ENCODE measurements around the gene KRTAP1-4.
"Not testable (repeated sequence)": the region's sequence is repeated elsewhere in the genome, so short reads cannot be mapped to it uniquely, and the experiment has no call there.

The KRTAP1-4 gene, protein sequence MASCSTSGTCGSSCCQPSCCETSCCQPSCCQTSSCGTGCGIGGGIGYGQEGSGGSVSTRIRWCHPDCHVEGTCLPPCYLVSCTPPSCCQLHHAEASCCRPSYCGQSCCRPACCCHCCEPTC

GRCh38 chr17:41029633-41030245 lies at the start of gene KRTAP1-4:
KRTAP1-4 (minus strand) TSS chr17:41030195; CDS start chr17:41030078, 117 bp downstream.
- no peak for DNase-seq (ENCODE audit: low read depth)

GRCh38 chr17:41076788-41077187 lies 46.8 kb upstream of the KRTAP1-4 start:
- no peak for DNase-seq (ENCODE audit: low read depth)

DNA sequence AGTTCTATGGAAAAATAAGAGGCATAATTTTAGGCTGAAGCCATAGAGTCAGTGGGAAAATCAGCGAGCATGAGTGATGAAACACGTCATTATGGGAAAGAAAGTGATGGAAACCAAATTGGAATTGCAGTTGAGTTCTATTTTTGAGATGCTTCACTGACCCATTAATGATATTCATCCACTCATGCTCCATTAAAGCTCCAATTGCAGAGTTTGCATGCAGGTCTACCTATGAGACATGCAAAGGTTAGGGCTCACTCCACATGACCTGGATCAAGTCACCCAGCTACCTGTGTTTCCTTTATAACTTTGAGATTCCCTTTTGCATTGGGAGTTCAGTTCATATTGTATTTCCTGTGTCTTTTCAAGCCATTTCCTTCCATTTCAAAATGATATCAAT lies 43.7 kb upstream of the KRTAP1-4 start:
- no peak for DNase-seq (ENCODE audit: low read depth)

GRCh38 chr17:41071606-41072360 lies 41.8 kb upstream of the KRTAP1-4 start:
- no peak for DNase-seq (ENCODE audit: low read depth)

DNA sequence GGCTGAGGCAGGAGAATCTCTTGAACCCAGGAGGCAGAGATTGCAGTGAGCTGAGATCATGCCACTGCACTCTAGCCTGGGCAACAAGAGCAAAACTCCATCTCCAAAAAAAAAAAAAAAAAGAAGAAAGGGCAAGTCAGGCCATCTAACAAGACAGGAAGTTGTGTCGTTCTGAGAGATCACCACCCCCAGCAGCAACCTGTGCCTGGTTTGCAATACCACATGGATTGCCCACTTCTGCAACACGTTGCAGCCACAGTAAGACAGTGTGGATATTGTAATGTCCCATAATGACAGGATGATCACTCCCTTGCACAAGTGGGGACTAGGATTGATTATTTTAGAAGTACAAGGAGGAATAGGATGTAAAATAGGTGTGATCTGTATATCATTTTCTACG lies 39.0 kb upstream of the KRTAP1-4 start:
- DNase-seq (ENCODE audit: low read depth), result no peak

DNA sequence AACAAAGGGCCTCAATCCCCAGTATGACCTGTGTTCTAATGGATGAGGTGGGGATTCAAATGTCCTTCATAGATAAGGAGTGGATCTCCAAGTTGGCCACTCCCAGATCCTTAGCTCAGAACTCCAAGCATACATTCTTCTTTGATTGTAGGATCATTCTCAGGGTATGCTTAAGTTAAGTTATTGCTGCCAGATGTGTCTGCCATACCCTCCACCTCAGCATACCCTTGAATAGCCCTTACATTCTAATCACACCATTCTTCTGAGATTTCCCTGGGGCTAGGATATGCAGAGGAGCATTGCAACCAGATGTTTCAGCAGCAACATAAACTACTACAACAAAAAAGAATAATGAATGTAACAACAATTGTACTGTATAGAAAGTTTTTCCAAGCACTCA lies 37.3 kb upstream of the KRTAP1-4 start:
- DNase-seq (ENCODE audit: low read depth), result no peak

DNA sequence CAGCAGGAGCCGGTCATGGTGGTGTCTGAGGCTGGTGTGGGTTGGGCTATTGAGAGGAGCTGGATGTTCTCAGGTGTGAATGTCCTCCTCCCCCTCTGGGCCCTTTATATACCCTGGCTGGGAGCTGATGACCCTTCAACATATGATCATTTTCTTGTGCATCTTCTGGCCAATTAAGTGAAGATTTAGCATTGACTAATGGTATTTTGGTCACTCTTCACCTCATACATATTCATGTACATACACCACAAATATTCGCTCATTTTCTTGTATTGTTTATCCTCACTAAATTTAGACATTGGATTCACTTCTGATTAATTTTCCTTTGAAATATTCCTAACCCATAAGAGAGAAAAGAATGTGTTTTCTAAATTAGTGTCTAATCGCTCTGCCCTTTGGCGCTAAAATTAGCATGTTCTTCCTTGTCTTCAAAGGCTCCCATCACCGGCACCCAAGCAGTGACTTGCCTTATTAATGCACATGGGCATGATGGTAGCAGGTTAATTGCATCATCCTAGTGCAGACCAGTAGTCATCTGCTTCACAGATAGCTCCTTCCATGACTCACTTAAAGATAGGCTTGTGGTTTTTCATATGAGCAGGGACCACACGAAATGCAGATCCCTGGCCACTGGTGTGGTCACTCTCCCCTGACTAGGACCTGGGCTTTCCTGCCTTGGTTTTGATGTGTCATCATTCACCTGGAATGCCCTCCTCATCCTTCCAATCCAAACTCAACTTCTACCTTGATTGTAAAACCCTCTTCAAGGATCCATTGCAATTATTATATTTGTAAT lies 36.0 kb upstream of the KRTAP1-4 start, which contains the start of gene KRTAP2-4:
Gene KRTAP2-4 (minus strand): TSS at position 51 of the 796 bp plus-strand sequence. CDS start 34 bp downstream, at position 17.
- DNase-seq (ENCODE audit: low read depth), result no peak

GRCh38 chr17:41065016-41065689 lies 35.2 kb upstream of the KRTAP1-4 start:
- DNase-seq (ENCODE audit: low read depth), result not testable (repeated sequence)

DNA sequence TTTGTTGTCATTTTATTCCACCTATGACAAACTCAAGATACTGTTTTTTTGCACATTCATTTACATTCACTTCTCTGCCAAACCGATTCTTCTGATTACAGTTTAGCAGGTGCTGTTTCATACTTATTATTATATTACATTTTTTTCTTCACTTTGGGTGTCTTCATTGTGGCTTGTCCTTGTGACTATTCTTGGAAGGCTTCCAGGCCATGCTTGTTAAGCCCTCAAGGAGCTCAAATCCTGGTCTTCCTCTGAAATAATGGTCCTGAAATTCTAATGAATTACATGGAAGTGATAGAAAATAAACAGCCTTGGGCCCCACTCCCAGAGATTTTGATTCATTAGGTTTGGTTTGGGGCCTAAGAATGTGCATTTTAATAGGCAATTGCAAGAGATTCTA lies 34.3 kb upstream of the KRTAP1-4 start:
- no peak for DNase-seq (ENCODE audit: low read depth)

DNA sequence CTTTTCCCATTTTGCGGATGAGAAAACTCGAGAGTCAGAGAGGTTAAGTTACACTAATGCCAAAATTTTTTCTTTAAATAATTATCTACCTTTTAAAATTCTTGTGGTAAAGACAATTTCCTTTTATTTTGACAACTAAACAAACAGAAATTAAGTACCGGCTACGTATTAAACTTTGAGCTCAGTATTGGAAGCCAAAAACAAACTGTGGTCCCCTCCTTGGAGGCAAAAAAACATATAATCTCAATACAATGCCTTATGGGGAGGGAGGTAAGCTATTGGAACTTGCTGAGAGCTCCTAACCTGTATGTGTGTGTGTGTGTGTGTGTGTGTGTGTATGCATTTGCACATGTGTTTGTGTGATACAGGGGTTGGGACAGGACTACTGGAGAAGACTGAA lies 33.5 kb upstream of the KRTAP1-4 start:
- DNase-seq (ENCODE audit: low read depth), result no peak

DNA sequence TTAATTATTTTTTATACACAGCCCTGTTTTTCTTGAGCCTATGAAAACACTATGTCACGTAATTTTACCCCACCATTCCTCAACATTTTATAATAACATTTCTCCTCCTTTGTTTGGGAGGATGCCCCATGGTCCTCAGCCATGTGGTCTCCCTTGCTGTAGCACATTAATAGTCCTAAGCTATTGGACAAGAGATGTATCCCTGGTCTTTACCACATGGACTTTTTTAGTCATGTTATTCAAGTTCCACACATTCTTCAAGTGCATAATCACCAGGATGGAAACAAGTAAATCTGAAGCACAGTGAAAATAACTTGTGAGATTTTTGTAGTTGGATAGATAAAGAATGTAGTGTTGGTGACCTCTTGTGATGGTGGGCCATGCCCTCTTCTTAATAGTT lies 32.0 kb upstream of the KRTAP1-4 start:
- DNase-seq (ENCODE audit: low read depth), result no peak

GRCh38 chr17:41060052-41060604 lies 30.1 kb upstream of the KRTAP1-4 start, which contains the start of gene KRTAP2-3:
KRTAP2-3 (minus strand) TSS chr17:41060114; CDS start chr17:41060050, 64 bp downstream.
- no peak for DNase-seq (ENCODE audit: low read depth)

GRCh38 chr17:41059276-41060051 lies 29.5 kb upstream of the KRTAP1-4 start:
- not testable (repeated sequence) for DNase-seq (ENCODE audit: low read depth)

DNA sequence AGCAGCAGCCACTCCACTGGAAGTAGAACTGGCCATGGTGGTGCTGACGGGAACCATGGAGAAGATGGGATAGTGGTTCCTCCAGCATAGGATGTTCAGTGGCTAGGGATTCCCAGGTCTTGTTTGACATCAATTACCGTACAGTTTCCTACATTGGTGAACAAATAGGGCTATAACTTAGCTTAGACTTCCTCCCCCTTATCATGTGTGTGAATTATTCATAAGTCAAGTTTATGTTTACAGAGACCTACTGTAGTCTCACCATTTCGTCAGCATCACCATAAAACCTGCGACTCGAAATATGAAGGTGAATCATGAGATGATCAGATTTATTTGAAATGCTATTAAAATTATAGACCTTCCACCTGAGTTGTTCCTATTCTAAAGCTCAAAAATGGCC lies 28.7 kb upstream of the KRTAP1-4 start:
- no peak for DNase-seq (ENCODE audit: low read depth)

GRCh38 chr17:41057547-41057946 lies 27.6 kb upstream of the KRTAP1-4 start:
- DNase-seq (ENCODE audit: low read depth), result no peak

- not testable (repeated sequence) for DNase-seq (ENCODE audit: low read depth)
These were observed 25.1 kb upstream of the KRTAP1-4 start, which contains the start of gene KRTAP2-2 for GRCh38 chr17:41055130-41055529. KRTAP2-2 (minus strand) TSS chr17:41055230; CDS start chr17:41055211, 19 bp downstream.

DNA sequence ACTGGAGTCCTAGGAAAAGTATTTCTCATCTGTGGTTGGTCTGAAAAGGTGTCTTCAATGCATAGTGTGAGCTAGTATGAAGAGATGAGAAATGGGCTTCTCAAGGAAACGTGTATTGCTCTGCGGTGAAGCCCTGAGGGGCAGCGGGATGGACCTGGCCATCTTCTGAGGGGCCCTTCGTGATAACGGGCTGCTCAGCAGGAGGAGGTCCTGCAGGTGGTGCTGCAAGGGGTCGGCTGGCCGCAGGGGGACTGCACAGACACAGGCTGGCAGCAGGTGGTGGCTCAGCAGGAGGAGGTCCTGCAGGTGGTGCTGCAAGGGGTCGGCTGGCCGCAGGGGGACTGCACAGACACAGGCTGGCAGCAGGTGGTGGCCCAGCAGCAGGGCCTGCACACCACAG lies 24.6 kb upstream of the KRTAP1-4 start:
- DNase-seq (ENCODE audit: low read depth), result not testable (repeated sequence)

DNA sequence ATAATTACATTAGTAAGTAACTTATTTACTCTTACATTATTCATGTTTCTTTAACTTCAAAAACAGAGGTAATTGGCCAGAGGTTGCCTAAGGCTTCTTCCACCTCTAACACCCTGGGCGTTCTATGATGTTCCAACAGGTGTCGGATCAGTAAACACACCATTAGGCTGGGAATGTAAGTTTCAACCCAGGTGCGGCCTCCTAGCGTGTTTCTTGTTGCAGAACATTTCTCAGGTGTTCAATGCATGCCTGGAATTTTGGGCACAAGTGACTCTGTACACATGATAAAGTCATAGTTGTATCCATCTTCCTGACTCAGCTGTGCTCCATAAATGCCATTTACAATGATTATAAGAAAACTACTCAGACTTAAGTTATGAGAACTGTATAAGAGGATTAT lies 24.0 kb upstream of the KRTAP1-4 start:
- DNase-seq (ENCODE audit: low read depth), result no peak

GRCh38 chr17:41052566-41052965 lies 22.6 kb upstream of the KRTAP1-4 start:
- DNase-seq (ENCODE audit: low read depth), result no peak

GRCh38 chr17:41049110-41049509 lies 19.1 kb upstream of the KRTAP1-4 start:
- no peak for DNase-seq (ENCODE audit: low read depth)

GRCh38 chr17:41048441-41048840 lies 18.4 kb upstream of the KRTAP1-4 start:
- DNase-seq (ENCODE audit: low read depth), result no peak
